Lung (tissue), 12 donors: ENCODE results near the gene OXSR1. TPM values are rescaled to one million over a fixed set of nuclear protein-coding genes. Genes with fewer than 3 reads are reported as not detected.

Experiments used
- ATAC-seq: fragments of 200-7000 bp; cut with Tn5 transposase; one replicate; pipeline ENCODE4 v1.9.1; 2020; ENCODE audit warnings: moderate number of reproducible peaks; ENCODE audit not compliant: insufficient read depth, low FRiP score
- DNase-seq, 3 donors: peaks; one replicate each; pipeline ENCODE4 v3.0.0-alpha.2; 2013 to 2017
- H3K27ac ChIP-seq, 2 donors: one replicate each; pipeline ENCODE4 v1.5.1; 2013; ENCODE audit warnings: mild to moderate bottlenecking in 2 of 2, moderate library complexity in 2 of 2, control low read depth in 1 of 2, inconsistent platforms in 1 of 2, low read depth in 1 of 2, low read length in 1 of 2
- H3K27me3 ChIP-seq, 3 donors: one replicate each; pipeline ENCODE4 v1.5.1; 2013; ENCODE audit warnings: low read length in 2 of 3; ENCODE audit not compliant: control insufficient read depth in 3 of 3, insufficient read depth in 3 of 3
- H3K36me3 ChIP-seq, 4 donors: one replicate each; pipeline ENCODE4 v1.5.1; 2013; ENCODE audit warnings: low read length in 4 of 4, mild to moderate bottlenecking in 1 of 4, moderate library complexity in 1 of 4; ENCODE audit not compliant: control insufficient read depth in 4 of 4, insufficient read depth in 4 of 4
- H3K4me1 ChIP-seq, 5 donors: one replicate each; pipeline ENCODE4 v1.5.1; 2013; ENCODE audit warnings: low read length in 5 of 5, mild to moderate bottlenecking in 2 of 5, moderate library complexity in 1 of 5; ENCODE audit not compliant: control insufficient read depth in 5 of 5, insufficient read depth in 5 of 5
- H3K4me3 ChIP-seq: one replicate; pipeline ENCODE4 v1.5.1; 2013; ENCODE audit warnings: mild to moderate bottlenecking, control low read depth, moderate library complexity
- H3K9ac ChIP-seq, 2 donors: one replicate each; pipeline ENCODE4 v1.5.1; 2013; ENCODE audit warnings: low read length in 2 of 2, control low read depth in 1 of 2; ENCODE audit not compliant: insufficient read depth in 1 of 2
- H3K9me3 ChIP-seq, 4 donors: one replicate each; pipeline ENCODE4 v1.5.1; 2013; ENCODE audit warnings: low read length in 3 of 4, mild to moderate bottlenecking in 1 of 4, moderate library complexity in 1 of 4; ENCODE audit not compliant: control insufficient read depth in 4 of 4, insufficient read depth in 3 of 4
- WGBS, 2 donors: extraction: QIAGEN DNeasy Blood & Tissue Kit; methylation state at CpG; one replicate each; pipeline ENCODE4 v1.1.7; 2013; 5-methylcytosine and 5-hydroxymethylcytosine counted together
- polyA plus RNA-seq, 2 donors: library from polyadenylated mRNA; stranded (reverse); fragments of 200-250 nt; gene quantifications; one replicate each; pipeline ENCODE4 v1.2.1, GENCODE V29; 2013
- total RNA-seq, 2 donors: library from RNA; depleted of rRNA in 1 of 2; stranded (reverse); fragments of >200 nt in 1 of 2; gene quantifications; one replicate each; pipeline ENCODE4 v1.2.1, GENCODE V29; 2014 to 2021
- TF ChIP-seq, protein P1 (sequence below): IDR thresholded peaks from 2 replicates; pipeline ENCODE4 v1.5.1; 2012; ENCODE audit warnings: mild to moderate bottlenecking; ENCODE audit errors: control extremely low read depth, extremely low read depth
- donor health status: control.
- donor health status: control.
- donor health status: Bipolar disorder and iron deficiency.
- donor health status: healthy.
- donor health status: DM: yes; HTN: yes; CAD: no.

OXSR1 gene
- total and polyA plus RNA-seq, 4 donors = 11.9 to 38.9 (median 24.9) TPM

DNA sequence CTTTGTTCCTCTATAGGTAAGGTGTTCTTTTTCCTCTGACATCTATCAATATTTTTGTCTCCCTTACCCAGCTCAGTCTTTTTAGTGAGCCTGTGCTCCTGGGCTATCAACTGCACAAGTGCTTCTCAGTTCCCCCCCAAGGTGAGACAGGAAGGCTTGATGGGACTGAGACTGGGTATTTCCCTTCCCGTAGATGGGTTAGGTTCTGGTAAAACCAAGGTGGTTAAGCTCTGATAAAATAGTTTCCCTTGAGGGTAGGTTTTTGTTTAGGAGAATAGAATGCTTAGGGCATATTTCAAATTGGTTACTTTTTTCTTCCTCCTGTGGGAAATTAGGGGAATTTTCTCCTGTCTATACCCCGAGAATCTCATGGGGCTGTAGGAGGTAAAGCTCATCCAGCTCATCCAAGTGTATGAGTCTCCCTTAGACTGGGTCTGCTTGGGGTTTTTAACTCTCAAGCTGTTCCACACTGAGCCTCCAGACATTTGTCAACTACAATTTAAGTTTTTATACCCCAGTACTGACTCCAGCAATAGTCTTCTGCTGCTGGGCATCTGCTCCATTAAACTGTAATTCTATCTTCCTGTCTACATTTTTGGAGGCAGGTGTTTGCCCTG is 44.9 kb downstream of the OXSR1 start:
- Histone ChIP-seq H3K27me3 (no peaks in the 10 kb centered on the region), H3K36me3 (peaks cover 0 to 5% (median under 1%) of the 10 kb centered on the region in 4 donors), H3K27ac (no peak overlapping the region), H3K9ac (no peak overlapping the region), H3K4me3 (no peak overlapping the region), H3K9me3 (no peaks in the 10 kb centered on the region), H3K4me1 (peaks cover 0 to 14% (median 0%) of the 10 kb centered on the region in 5 donors)
- no peak for ATAC-seq
- WGBS, 2 donors = 84 to 94% methylated on average over 2 of the region's 2 CpGs
- TF ChIP-seq, protein P1, sequence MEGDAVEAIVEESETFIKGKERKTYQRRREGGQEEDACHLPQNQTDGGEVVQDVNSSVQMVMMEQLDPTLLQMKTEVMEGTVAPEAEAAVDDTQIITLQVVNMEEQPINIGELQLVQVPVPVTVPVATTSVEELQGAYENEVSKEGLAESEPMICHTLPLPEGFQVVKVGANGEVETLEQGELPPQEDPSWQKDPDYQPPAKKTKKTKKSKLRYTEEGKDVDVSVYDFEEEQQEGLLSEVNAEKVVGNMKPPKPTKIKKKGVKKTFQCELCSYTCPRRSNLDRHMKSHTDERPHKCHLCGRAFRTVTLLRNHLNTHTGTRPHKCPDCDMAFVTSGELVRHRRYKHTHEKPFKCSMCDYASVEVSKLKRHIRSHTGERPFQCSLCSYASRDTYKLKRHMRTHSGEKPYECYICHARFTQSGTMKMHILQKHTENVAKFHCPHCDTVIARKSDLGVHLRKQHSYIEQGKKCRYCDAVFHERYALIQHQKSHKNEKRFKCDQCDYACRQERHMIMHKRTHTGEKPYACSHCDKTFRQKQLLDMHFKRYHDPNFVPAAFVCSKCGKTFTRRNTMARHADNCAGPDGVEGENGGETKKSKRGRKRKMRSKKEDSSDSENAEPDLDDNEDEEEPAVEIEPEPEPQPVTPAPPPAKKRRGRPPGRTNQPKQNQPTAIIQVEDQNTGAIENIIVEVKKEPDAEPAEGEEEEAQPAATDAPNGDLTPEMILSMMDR = no peak
- no peak for DNase-seq

DNA sequence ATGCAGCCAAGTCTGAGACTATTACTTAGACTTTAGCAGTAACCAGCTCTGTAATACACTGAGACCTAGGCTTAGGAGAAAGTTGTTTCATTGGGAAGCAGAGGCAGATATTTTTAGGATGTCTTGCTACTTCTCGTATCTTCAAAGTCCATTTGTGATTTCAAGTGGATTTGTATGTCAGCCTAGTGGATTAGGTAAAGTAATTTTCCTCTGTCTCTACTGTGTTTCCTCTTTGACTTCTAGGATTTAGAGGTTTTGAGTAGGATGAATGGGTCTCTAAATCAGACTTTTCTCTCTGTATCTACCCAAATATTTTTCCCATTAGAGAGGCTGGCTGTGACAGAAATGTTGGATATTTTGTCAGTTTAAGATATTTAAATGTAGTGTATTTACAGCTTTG is 46.8 kb downstream of the OXSR1 start:
- H3K36me3 ChIP-seq = peaks cover 0 to 8% (median 3%) of the 10 kb centered on the region in 4 donors
- TF ChIP-seq, protein P1 = no peak
- WGBS, 2 donors = 84 to 88% methylated on average over 1 of the region's 1 CpG
- DNase-seq = no peak
- no peaks in the 10 kb centered on the region for H3K27me3 ChIP-seq
- H3K27ac ChIP-seq = no peak overlapping the region
- ATAC-seq = no peak
- peaks cover 0 to 12% (median 0%) of the 10 kb centered on the region in 5 donors for H3K4me1 ChIP-seq
- no peaks in the 10 kb centered on the region for H3K9me3 ChIP-seq
- H3K4me3 ChIP-seq = no peak overlapping the region
- no peak overlapping the region for H3K9ac ChIP-seq

- H3K36me3 ChIP-seq = peaks cover 0 to 13% (median 4%) of the 10 kb centered on the region in 4 donors
- ATAC-seq (no peak), DNase-seq (peak in 1 of 3 donors; percentile 18)
- H3K27ac ChIP-seq = no peak overlapping the region
- WGBS, 2 donors = 95 to 96% methylated on average over 2 of the region's 2 CpGs
- TF ChIP-seq, protein P1 = no peak
- H3K4me1 ChIP-seq = peaks cover 0 to 6% (median 0%) of the 10 kb centered on the region in 5 donors
- H3K9ac ChIP-seq = no peak overlapping the region
- H3K9me3 ChIP-seq = no peaks in the 10 kb centered on the region
- H3K27me3 ChIP-seq = no peaks in the 10 kb centered on the region
- no peak overlapping the region for H3K4me3 ChIP-seq
Measured at GRCh38 chr3:38214560-38214959, 49.2 kb downstream of the OXSR1 start.
